Trophoblast cell (in vitro differentiated cells and primary cell): Measurements from ENCODE around the gene SLC4A3.
A peak's percentile ranks its signal among the peaks of the same experiment; 100 is the strongest.
"Not testable (repeated sequence)": the region's sequence is repeated elsewhere in the genome, so short reads cannot be mapped to it uniquely, and the experiment has no call there.

Experiments
- DNase-seq, 2 donors: peaks; one replicate each; pipeline ENCODE4 v3.0.0-alpha.2; 2016
- H2AFZ ChIP-seq: 2 replicates; pipeline ENCODE4 v1.6.1; 2013; ENCODE audit warnings: low read length, moderate library complexity, mild to moderate bottlenecking; ENCODE audit not compliant: insufficient read depth, poor library complexity
- H2AK5ac ChIP-seq: 2 replicates; pipeline ENCODE4 v1.6.1; 2013; ENCODE audit warnings: mild to moderate bottlenecking, low read length
- H2BK120ac ChIP-seq: 2 replicates; pipeline ENCODE4 v1.6.1; 2013; ENCODE audit warnings: low read length, mild to moderate bottlenecking, moderate library complexity; ENCODE audit not compliant: insufficient read depth, poor library complexity
- H2BK12ac ChIP-seq: 2 replicates; pipeline ENCODE4 v1.6.1; 2013; ENCODE audit warnings: mild to moderate bottlenecking, low read length, moderate library complexity
- H2BK5ac ChIP-seq: 2 replicates; pipeline ENCODE4 v1.6.1; 2013; ENCODE audit warnings: low read length, low read depth, moderate library complexity, mild to moderate bottlenecking; ENCODE audit not compliant: poor library complexity
- H3K14ac ChIP-seq: 2 replicates; pipeline ENCODE4 v1.6.1; 2013; ENCODE audit warnings: mild to moderate bottlenecking, low read length
- H3K18ac ChIP-seq: 2 replicates; pipeline ENCODE4 v1.6.1; 2013; ENCODE audit warnings: mild to moderate bottlenecking, low read length
- H3K23ac ChIP-seq: 2 replicates; pipeline ENCODE4 v1.6.1; 2013; ENCODE audit warnings: low read length
- H3K27ac ChIP-seq: 2 replicates; pipeline ENCODE4 v1.5.1; 2013; ENCODE audit warnings: low read depth, mild to moderate bottlenecking, inconsistent platforms, low read length, moderate library complexity
- H3K27me3 ChIP-seq: 2 replicates; pipeline ENCODE4 v1.6.1; 2013; ENCODE audit warnings: inconsistent platforms, mild to moderate bottlenecking, low read length, moderate library complexity; ENCODE audit not compliant: insufficient read depth
- H3K36me3 ChIP-seq, 2 experiments: 1 replicate in 1 of 2; 2 replicates in 1 of 2; pipeline ENCODE4 v1.6.1; 2013; ENCODE audit warnings: low read length in 2 of 2, mild to moderate bottlenecking in 2 of 2, moderate library complexity in 1 of 2; ENCODE audit not compliant: insufficient read depth in 2 of 2, control insufficient read depth in 1 of 2
- H3K4ac ChIP-seq: 2 replicates; pipeline ENCODE4 v1.6.1; 2013; ENCODE audit warnings: low read depth, mild to moderate bottlenecking, low read length, moderate library complexity
- H3K4me1 ChIP-seq, 2 experiments: 1 replicate in 1 of 2; 2 replicates in 1 of 2; pipeline ENCODE4 v1.6.1; 2013; ENCODE audit warnings: low read length in 2 of 2, mild to moderate bottlenecking in 2 of 2, moderate library complexity in 1 of 2; ENCODE audit not compliant: insufficient read depth in 2 of 2, control insufficient read depth in 1 of 2
- H3K4me2 ChIP-seq: 2 replicates; pipeline ENCODE4 v1.6.1; 2013; ENCODE audit warnings: inconsistent platforms, mild to moderate bottlenecking, low read length, moderate library complexity
- H3K4me3 ChIP-seq: 2 replicates; pipeline ENCODE4 v1.5.1; 2013; ENCODE audit warnings: mild to moderate bottlenecking, low read depth, low read length, inconsistent platforms
- H3K79me1 ChIP-seq: one replicate; pipeline ENCODE4 v1.6.1; 2013; ENCODE audit warnings: low read length
- H3K79me2 ChIP-seq: 2 replicates; pipeline ENCODE4 v1.6.1; 2013; ENCODE audit warnings: low read length, mild to moderate bottlenecking; ENCODE audit not compliant: control insufficient read depth, insufficient read depth, poor library complexity
- H3K9ac ChIP-seq: 2 replicates; pipeline ENCODE4 v1.6.1; 2013; ENCODE audit warnings: mild to moderate bottlenecking, low read length
- H3K9me3 ChIP-seq: 2 replicates; pipeline ENCODE4 v1.6.1; 2013; ENCODE audit warnings: low read depth, mild to moderate bottlenecking, control low read depth, inconsistent platforms, low read length; ENCODE audit not compliant: insufficient read depth
- H4K12ac ChIP-seq: 2 replicates; pipeline ENCODE4 v1.6.1; 2013; ENCODE audit warnings: low read depth, mild to moderate bottlenecking, low read length, moderate library complexity
- H4K8ac ChIP-seq: 2 replicates; pipeline ENCODE4 v1.6.1; 2013; ENCODE audit warnings: low read depth, mild to moderate bottlenecking, low read length, moderate library complexity
- H4K91ac ChIP-seq: one replicate; pipeline ENCODE4 v1.6.1; 2013; ENCODE audit warnings: low read depth, mild to moderate bottlenecking, low read length, moderate library complexity
- WGBS: extraction: QIAGEN DNeasy Blood & Tissue Kit; methylation state at CpG from one replicate; pipeline ENCODE4 v1.1.7; 2013; ENCODE audit warnings: missing lambda C conversion rate; ENCODE audit not compliant: insufficient read length, insufficient coverage; ENCODE audit errors: extremely low coverage; 5-methylcytosine and 5-hydroxymethylcytosine counted together

The SLC4A3 gene

DNA sequence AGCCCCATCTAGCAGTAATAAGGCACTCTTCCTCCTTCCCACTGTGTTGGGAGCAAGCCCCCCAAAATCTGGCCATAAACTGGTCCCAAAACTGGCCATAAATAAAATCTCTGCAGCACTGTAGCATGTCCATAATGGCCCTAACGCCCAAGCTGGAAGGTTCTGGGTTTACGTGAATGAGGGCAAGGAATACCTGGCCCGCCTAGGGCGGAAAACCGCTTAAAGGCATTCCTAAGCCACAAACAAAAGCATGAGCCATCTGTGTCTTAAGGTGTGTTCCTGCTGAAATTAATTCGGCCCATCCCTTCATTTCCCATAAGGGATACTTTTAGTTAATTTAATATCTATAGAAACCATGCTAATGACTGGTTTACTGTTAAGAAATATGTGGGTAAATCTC is 24.2 kb downstream of the SLC4A3 start:
- H4K91ac ChIP-seq, H3K36me3 ChIP-seq, H3K4ac ChIP-seq, H3K79me1 ChIP-seq, H3K4me2 ChIP-seq, H2BK120ac ChIP-seq, H3K79me2 ChIP-seq, H2BK12ac ChIP-seq, H4K8ac ChIP-seq, H3K4me3 ChIP-seq, H2BK5ac ChIP-seq, H3K18ac ChIP-seq, H3K9me3 ChIP-seq, H2AFZ ChIP-seq, H3K27me3 ChIP-seq, H3K4me1 ChIP-seq, H3K14ac ChIP-seq, H3K9ac ChIP-seq, H3K27ac ChIP-seq, H4K12ac ChIP-seq: not testable (repeated sequence)
- H2AK5ac ChIP-seq: peak overlapping the region; percentile 69
- WGBS: no CpG with 5 or more reads among the region's 6 CpGs
- peak overlapping the region; percentile 13 for H3K23ac ChIP-seq
- DNase-seq: peak; percentile 45 to 61

DNA sequence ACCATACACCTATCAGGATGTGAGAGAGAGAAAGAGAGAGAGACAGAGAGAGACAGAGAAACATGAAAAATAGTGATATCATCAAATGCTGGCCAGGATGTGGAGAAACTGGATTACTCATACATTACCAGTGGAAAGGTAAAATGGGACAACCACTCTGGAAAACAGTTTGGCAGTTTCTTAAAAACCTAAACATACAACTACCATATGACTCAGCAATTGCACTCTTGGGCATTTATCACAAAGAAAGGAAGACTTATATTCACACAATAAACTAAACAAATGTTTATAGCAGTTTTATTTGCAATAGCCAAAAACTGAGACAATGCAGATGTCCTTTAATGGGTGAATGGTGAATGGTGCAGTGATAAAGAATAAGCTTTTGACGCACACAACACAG is 29.1 kb downstream of the SLC4A3 start:
- Histone ChIP-seq H3K18ac (no peak overlapping the region), H4K91ac (no peak overlapping the region), H2BK120ac (no peak overlapping the region), H3K4me1 (peaks cover 0 to 5% of the 10 kb centered on the region in 2 experiments), H3K23ac (no peak overlapping the region), H3K4me3 (no peak overlapping the region), H3K79me2 (no peaks in the 10 kb centered on the region), H2AFZ (no peak overlapping the region), H3K27ac (no peak overlapping the region), H3K9me3 (no peaks in the 10 kb centered on the region), H3K27me3 (no peaks in the 10 kb centered on the region), H3K9ac (no peak overlapping the region), H2BK12ac (no peak overlapping the region), H3K14ac (no peak overlapping the region), H3K36me3 (no peaks in the 10 kb centered on the region), H3K4ac (no peak overlapping the region), H3K4me2 (no peak overlapping the region), H3K79me1 (peaks cover 14% of the 10 kb centered on the region), H2BK5ac (no peak overlapping the region), H4K12ac (no peak overlapping the region), H4K8ac (no peak overlapping the region), H2AK5ac (no peak overlapping the region)
- DNase-seq: peak in 1 of 2 donors; percentile 60
- no CpG with 5 or more reads among the region's 1 CpG for WGBS

DNA sequence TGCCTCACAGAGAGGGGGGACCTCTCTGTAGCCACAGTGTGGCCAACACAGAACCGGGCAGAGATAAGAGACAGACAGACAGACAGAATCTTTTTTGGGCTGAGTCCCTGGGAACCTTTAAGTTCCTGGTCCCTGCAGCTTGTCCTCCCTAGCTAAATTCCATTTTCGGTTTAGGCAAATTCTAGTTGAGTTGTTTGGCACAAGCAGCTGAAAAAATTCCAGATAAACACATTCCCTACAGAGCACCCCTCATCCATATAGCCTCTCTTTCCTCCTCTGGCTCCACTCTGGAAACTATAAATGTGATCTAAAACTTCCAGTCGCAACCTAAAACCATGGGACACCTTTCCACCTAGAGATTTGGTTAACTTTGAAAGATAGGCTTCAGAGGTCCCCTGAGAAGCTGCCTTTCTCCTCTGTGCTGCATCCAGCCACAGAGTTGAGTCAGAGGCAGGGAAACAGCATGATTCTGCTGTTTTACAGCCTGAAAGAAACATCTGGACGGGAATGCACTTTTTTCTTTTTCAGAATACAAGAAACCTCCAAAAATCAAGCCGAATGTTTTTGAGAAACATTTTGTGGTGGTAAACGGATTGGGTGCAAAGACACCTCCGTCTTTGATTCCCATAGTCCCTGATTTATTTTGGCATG is 30.9 kb downstream of the SLC4A3 start:
- Histone ChIP-seq H2BK120ac (peak overlapping the region; percentile 31), H3K9me3 (no peaks in the 10 kb centered on the region), H3K4me1 (peaks cover 11 to 18% of the 10 kb centered on the region in 2 experiments), H3K14ac (no peak overlapping the region), H3K79me1 (peaks cover 25% of the 10 kb centered on the region), H3K27me3 (no peaks in the 10 kb centered on the region), H3K4me3 (no peak overlapping the region), H3K18ac (no peak overlapping the region), H3K27ac (no peak overlapping the region), H3K4ac (no peak overlapping the region), H2BK5ac (no peak overlapping the region), H2BK12ac (peak overlapping the region; percentile 2), H4K12ac (no peak overlapping the region), H3K23ac (no peak overlapping the region), H3K9ac (no peak overlapping the region), H2AK5ac (no peak overlapping the region), H2AFZ (no peak overlapping the region), H3K79me2 (no peaks in the 10 kb centered on the region), H3K4me2 (no peak overlapping the region), H4K8ac (no peak overlapping the region), H3K36me3 (no peaks in the 10 kb centered on the region), H4K91ac (no peak overlapping the region)
- no peak for DNase-seq
- no CpG with 5 or more reads among the region's 7 CpGs for WGBS

DNA sequence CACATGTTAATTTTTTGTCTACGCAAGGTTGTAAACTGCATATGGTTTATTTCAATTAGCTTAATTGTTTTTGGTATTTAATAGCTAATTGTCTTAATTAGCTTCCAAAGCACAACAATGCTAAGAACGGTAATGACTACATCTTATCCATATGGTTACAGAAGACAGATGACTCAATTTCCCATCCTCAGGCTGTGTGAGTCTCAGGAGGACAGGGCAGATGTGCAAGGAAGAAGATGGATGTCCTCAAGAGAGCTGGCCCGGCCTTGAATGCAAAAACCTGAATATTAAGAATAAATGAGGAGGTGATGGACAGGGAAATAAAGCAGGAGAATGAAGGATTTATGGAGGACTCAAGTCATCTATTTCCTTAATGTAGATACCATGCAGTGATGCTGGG is 31.4 kb downstream of the SLC4A3 start:
- Histone ChIP-seq H2AK5ac (no peak overlapping the region), H2BK120ac (no peak overlapping the region), H3K4me2 (no peak overlapping the region), H4K8ac (no peak overlapping the region), H3K9ac (no peak overlapping the region), H2BK5ac (no peak overlapping the region), H3K27me3 (no peaks in the 10 kb centered on the region), H3K4ac (no peak overlapping the region), H2BK12ac (no peak overlapping the region), H4K91ac (no peak overlapping the region), H3K18ac (no peak overlapping the region), H3K4me3 (no peak overlapping the region), H3K4me1 (peaks cover 13 to 21% of the 10 kb centered on the region in 2 experiments), H3K79me1 (peaks cover 28% of the 10 kb centered on the region), H2AFZ (no peak overlapping the region), H3K36me3 (no peaks in the 10 kb centered on the region), H3K79me2 (no peaks in the 10 kb centered on the region), H3K27ac (no peak overlapping the region), H3K23ac (no peak overlapping the region), H3K9me3 (no peaks in the 10 kb centered on the region), H4K12ac (no peak overlapping the region), H3K14ac (no peak overlapping the region)
- no peak for DNase-seq
- WGBS: no CpG with 5 or more reads among the region's 3 CpGs
